PC-3 (cell line): ENCODE data around the gene NRCAM. TPM values are rescaled to one million over a fixed set of nuclear protein-coding genes. Genes with fewer than 3 reads are reported as not detected.

Source experiments
- ATAC-seq: fragments of 200-7000 bp; cut with Tn5 transposase; 2 replicates; pipeline ENCODE4 v1.9.1; 2020; ENCODE audit warnings: mild to moderate bottlenecking, moderate library complexity
- BruUV-seq: library from RNA; stranded (reverse); fragments of 400-500 nt; replicated peaks from 2 replicates; lab custom pipeline; 2021; lab: Mats Ljungman, UMichigan
- CTCF ChIA-PET: fragments of 300-600 bp; sonication (Branson Sonifier 250); formaldehyde crosslinking; loops from one replicate; lab custom pipeline; 2022; ENCODE audit warnings: antibody characterized with exemption; lab: Charles Lee
- POLR2A ChIA-PET: fragments of 300-600 bp; sonication (Branson Sonifier 250); formaldehyde crosslinking; loops from one replicate; lab custom pipeline; 2022; ENCODE audit warnings: antibody characterized with exemption; ENCODE audit not compliant: unreplicated experiment; lab: Charles Lee
- DNase-seq: peaks from one replicate; pipeline ENCODE4 v3.0.0-alpha.2; 2015
- H2AFZ ChIP-seq: fragments of 300-600 bp; sonication (generic); 2 replicates; pipeline ENCODE4 v1.6.0; 2016; ENCODE audit warnings: antibody characterized with exemption, low read length
- H3F3A ChIP-seq: fragments of 300-600 bp; sonication (generic); one replicate; pipeline ENCODE4 v1.6.0; 2017; ENCODE audit warnings: antibody characterized with exemption, low read length, control low read depth, mild to moderate bottlenecking; ENCODE audit not compliant: unreplicated experiment
- H3K27ac ChIP-seq: fragments of 300-600 bp; sonication (generic); 2 replicates; pipeline ENCODE4 v1.5.1; 2016; ENCODE audit warnings: mild to moderate bottlenecking, low read length
- H3K27me3 ChIP-seq: fragments of 300-600 bp; sonication (generic); 2 replicates; pipeline ENCODE4 v1.6.1; 2016; ENCODE audit warnings: low read length, mixed read lengths
- H3K36me3 ChIP-seq: fragments of 300-600 bp; sonication (generic); 2 replicates; pipeline ENCODE4 v1.6.1; 2016; ENCODE audit warnings: low read depth, mixed run types, low read length, mixed read lengths
- H3K4me1 ChIP-seq: fragments of 300-600 bp; sonication (generic); 2 replicates; pipeline ENCODE4 v1.5.1; 2016; ENCODE audit warnings: low read length; ENCODE audit not compliant: insufficient read depth
- H3K4me2 ChIP-seq: fragments of 300-600 bp; sonication (generic); 2 replicates; pipeline ENCODE4 v1.6.0; 2016; ENCODE audit warnings: low read length
- H3K4me3 ChIP-seq: fragments of 300-600 bp; sonication (generic); 2 replicates; pipeline ENCODE4 v1.5.1; 2016; ENCODE audit warnings: mild to moderate bottlenecking, low read length, mixed read lengths
- H3K79me2 ChIP-seq: fragments of 300-600 bp; sonication (generic); 2 replicates; pipeline ENCODE4 v1.6.1; 2017; ENCODE audit warnings: low read length, mixed read lengths
- H3K9ac ChIP-seq: fragments of 300-600 bp; sonication (generic); 2 replicates; pipeline ENCODE4 v1.6.0; 2016; ENCODE audit warnings: mild to moderate bottlenecking, low read length
- H3K9me2 ChIP-seq: fragments of 300-600 bp; sonication (generic); replicated peaks from 2 replicates; pipeline ENCODE4 v1.6.1; 2016; ENCODE audit warnings: mixed run types, low read length, mixed read lengths
- H3K9me3 ChIP-seq: fragments of 300-600 bp; sonication (generic); 2 replicates; pipeline ENCODE4 v1.6.1; 2016; ENCODE audit warnings: low read length, mixed read lengths
- H4K20me1 ChIP-seq: fragments of 300-600 bp; sonication (generic); 2 replicates; pipeline ENCODE4 v1.6.1; 2016; ENCODE audit warnings: low read length, mixed read lengths
- CTCF ChIP-seq: fragments of 300-600 bp; sonication (generic); conservative IDR thresholded peaks from 2 replicates; pipeline ENCODE4 v1.5.1; 2017; ENCODE audit warnings: antibody characterized with exemption, low read depth, mild to moderate bottlenecking, low read length
- EZH2 ChIP-seq: fragments of 300-600 bp; sonication (generic); IDR thresholded peaks from one replicate; pipeline ENCODE4 v1.6.1; 2017; ENCODE audit warnings: antibody characterized with exemption, mild to moderate bottlenecking, low read length; ENCODE audit not compliant: unreplicated experiment
- EZH2phosphoT487 ChIP-seq: fragments of 300-600 bp; sonication (generic); IDR thresholded peaks from 2 replicates; pipeline ENCODE4 v1.6.1; 2018; ENCODE audit warnings: mild to moderate bottlenecking, antibody characterized with exemption, low read length, borderline replicate concordance
- intact Hi-C: fragments of 100-400 bp; cut with micrococcal nuclease; formaldehyde crosslinking; loops from 2 replicates; pipeline ENCODE4 v1.9.0; 2023
- total RNA-seq: library from RNA; depleted of rRNA; stranded (reverse); fragments of >200 nt; gene quantifications from 2 replicates; pipeline ENCODE4 v1.2.3, GENCODE V29; 2014

The NRCAM gene
- total RNA-seq, 1 experiment from 2014 or later: not detected

- intact Hi-C loops: no loop called here
- Histone ChIP-seq H3K9me2 (no peaks in the 10 kb centered on the region), H3K27ac (peak overlapping the region; percentile 73), H3K79me2 (no peaks in the 10 kb centered on the region), H3K27me3 (no peaks in the 10 kb centered on the region), H3K4me3 (no peak overlapping the region), H3K4me2 (peak overlapping the region; percentile 38), H2AFZ (peak overlapping the region; percentile 16; the same call in 1 of the 2 replicates), H3K9ac (peak overlapping the region; percentile 12; the same call in 1 of the 2 replicates), H3K36me3 (no peaks in the 10 kb centered on the region), H4K20me1 (no peaks in the 10 kb centered on the region), H3K4me1 (peaks cover 26% of the 10 kb centered on the region), H3K9me3 (no peaks in the 10 kb centered on the region), H3F3A (no peaks in the 10 kb centered on the region)
- no TSS peak for BruUV-seq
- TF ChIP-seq EZH2phosphoT487 (no peak), CTCF (no peak; the same call in 1 of the 2 replicates), EZH2 (no peak)
- POLR2A ChIA-PET: no interaction called here
- CTCF ChIA-PET: no interaction called here
- peak; percentile 93 for DNase-seq
- ATAC-seq: peak; percentile 95
Observed at GRCh38 chr7:108246227-108246837, 209.9 kb downstream of the NRCAM start.

GRCh38 chr7:108245523-108246226 is 210.6 kb downstream of the NRCAM start:
- Histone ChIP-seq H3K9me2 (no peaks in the 10 kb centered on the region), H3K4me2 (peak overlapping the region; percentile 38), H3K9me3 (no peaks in the 10 kb centered on the region), H2AFZ (peak overlapping the region; percentile 16; the same call in 1 of the 2 replicates), H3K79me2 (no peaks in the 10 kb centered on the region), H3K27ac (peak overlapping the region; percentile 73), H4K20me1 (no peaks in the 10 kb centered on the region), H3K9ac (peak overlapping the region; percentile 12; the same call in 1 of the 2 replicates), H3K4me1 (peaks cover 26% of the 10 kb centered on the region), H3F3A (no peaks in the 10 kb centered on the region), H3K27me3 (no peaks in the 10 kb centered on the region), H3K4me3 (no peak overlapping the region), H3K36me3 (no peaks in the 10 kb centered on the region)
- ATAC-seq (no peak), DNase-seq (no peak)
- CTCF ChIA-PET: no interaction called here
- POLR2A ChIA-PET: no interaction called here
- no TSS peak for BruUV-seq
- TF ChIP-seq EZH2 (no peak), EZH2phosphoT487 (no peak), CTCF (no peak)
- intact Hi-C loops: no loop called here

GRCh38 chr7:108244110-108244509 is 212.1 kb downstream of the NRCAM start:
- H3K36me3 ChIP-seq: no peaks in the 10 kb centered on the region
- no peaks in the 10 kb centered on the region for H3K79me2 ChIP-seq
- peaks cover 26% of the 10 kb centered on the region for H3K4me1 ChIP-seq
- no peaks in the 10 kb centered on the region for H3F3A ChIP-seq
- no peak overlapping the region for H3K9ac ChIP-seq
- ChIA-PET CTCF (no interaction called here), POLR2A (no interaction called here)
- no peaks in the 10 kb centered on the region for H3K27me3 ChIP-seq
- TF ChIP-seq CTCF: no peak
- TF ChIP-seq EZH2phosphoT487: no peak
- no peak for TF ChIP-seq EZH2
- H3K9me3 ChIP-seq: no peaks in the 10 kb centered on the region
- no peak for DNase-seq
- H3K9me2 ChIP-seq: no peaks in the 10 kb centered on the region
- no peak overlapping the region for H3K27ac ChIP-seq
- no TSS peak for BruUV-seq
- H4K20me1 ChIP-seq: no peaks in the 10 kb centered on the region
- no peak overlapping the region for H2AFZ ChIP-seq
- intact Hi-C loops: no loop called here
- no peak for ATAC-seq
- no peak overlapping the region for H3K4me3 ChIP-seq
- H3K4me2 ChIP-seq: no peak overlapping the region
